Progenitor cell of endocrine pancreas (in vitro differentiated cells): ENCODE results near the gene SCGB2B2. TPM values are rescaled to one million over a fixed set of nuclear protein-coding genes. Genes with fewer than 3 reads are reported as not detected.

Experiments used
- DNase-seq: peaks from one replicate; pipeline ENCODE4 v3.0.0; 2021; ENCODE audit warnings: low spot score; ENCODE audit not compliant: unreplicated experiment
- H3K27ac Mint-ChIP-seq: 2 replicates; pipeline ENCODE4 v1.8.0; 2021; ENCODE audit warnings: mild to moderate bottlenecking, moderate library complexity, mixed read lengths
- H3K27me3 Mint-ChIP-seq: 2 replicates; pipeline ENCODE4 v1.8.0; 2021; ENCODE audit warnings: mixed read lengths
- H3K36me3 Mint-ChIP-seq: 2 replicates; pipeline ENCODE4 v1.8.0; 2022; ENCODE audit warnings: mixed read lengths; ENCODE audit not compliant: insufficient read depth
- H3K4me1 Mint-ChIP-seq: 2 replicates; pipeline ENCODE4 v1.8.0; 2021; ENCODE audit warnings: low read depth, mixed read lengths
- H3K4me3 Mint-ChIP-seq: 2 replicates; pipeline ENCODE4 v1.8.0; 2021; ENCODE audit warnings: low read depth, mild to moderate bottlenecking, moderate library complexity, mixed read lengths
- H3K9me3 Mint-ChIP-seq: 2 replicates; pipeline ENCODE4 v1.8.0; 2021; ENCODE audit warnings: low read depth, mixed read lengths
- CTCF ChIP-seq: fragments of 200-600 bp; sonication (generic); IDR thresholded peaks from one replicate; pipeline ENCODE4 v1.5.0; 2021; ENCODE audit warnings: antibody characterized with exemption, mild to moderate bottlenecking; ENCODE audit not compliant: unreplicated experiment
- total RNA-seq: library from RNA; stranded (reverse); gene quantifications from 2 replicates; pipeline ENCODE4 v1.2.1, GENCODE V29; 2021

Gene SCGB2B2
- total RNA-seq, 1 donor from 2014 or later, result 0.84 TPM

GRCh38 chr19:34655651-34656050 lies 21.3 kb downstream of the SCGB2B2 start:
- TF ChIP-seq CTCF, result no peak
- DNase-seq, result no peak
- Mint-ChIP-seq H3K4me1 (peaks cover 4% of the 10 kb centered on the region), H3K27ac (no peak overlapping the region), H3K4me3 (no peak overlapping the region), H3K9me3 (peaks cover 37% of the 10 kb centered on the region), H3K36me3 (peaks cover 2% of the 10 kb centered on the region), H3K27me3 (peaks cover 7% of the 10 kb centered on the region)

GRCh38 chr19:34654796-34655195 lies 22.2 kb downstream of the SCGB2B2 start:
- no peak for TF ChIP-seq CTCF
- no peak for DNase-seq
- H3K36me3 Mint-ChIP-seq, result peaks cover 2% of the 10 kb centered on the region
- peaks cover 40% of the 10 kb centered on the region for H3K9me3 Mint-ChIP-seq
- no peak overlapping the region for H3K4me3 Mint-ChIP-seq
- peaks cover 7% of the 10 kb centered on the region for H3K27me3 Mint-ChIP-seq
- H3K27ac Mint-ChIP-seq, result no peak overlapping the region
- peaks cover 4% of the 10 kb centered on the region for H3K4me1 Mint-ChIP-seq

- Mint-ChIP-seq H3K9me3 (peaks cover 32% of the 10 kb centered on the region), H3K4me3 (no peak overlapping the region), H3K4me1 (peaks cover 4% of the 10 kb centered on the region), H3K36me3 (peaks cover 2% of the 10 kb centered on the region), H3K27me3 (no peaks in the 10 kb centered on the region), H3K27ac (no peak overlapping the region)
- no peak for DNase-seq
- TF ChIP-seq CTCF, result no peak
Observed at GRCh38 chr19:34651747-34652146, 25.2 kb downstream of the SCGB2B2 start.

- no peak overlapping the region for H3K4me3 Mint-ChIP-seq
- peaks cover 2% of the 10 kb centered on the region for H3K36me3 Mint-ChIP-seq
- no peak overlapping the region for H3K27ac Mint-ChIP-seq
- no peaks in the 10 kb centered on the region for H3K27me3 Mint-ChIP-seq
- peaks cover 4% of the 10 kb centered on the region for H3K4me1 Mint-ChIP-seq
- H3K9me3 Mint-ChIP-seq, result peaks cover 29% of the 10 kb centered on the region
- DNase-seq, result no peak
- TF ChIP-seq CTCF, result no peak
Observed at GRCh38 chr19:34649886-34650543, 26.9 kb downstream of the SCGB2B2 start.

- Mint-ChIP-seq H3K27me3 (peaks cover 3% of the 10 kb centered on the region), H3K9me3 (peaks cover 2% of the 10 kb centered on the region), H3K27ac (no peak overlapping the region), H3K4me1 (no peaks in the 10 kb centered on the region), H3K4me3 (no peak overlapping the region), H3K36me3 (no peaks in the 10 kb centered on the region)
- no peak for TF ChIP-seq CTCF
- no peak for DNase-seq
Observed at GRCh38 chr19:34645551-34645950, 31.4 kb downstream of the SCGB2B2 start.
